B cell (primary cell): Measurements from ENCODE around the gene NUP93. TPM values are rescaled to one million over a fixed set of nuclear protein-coding genes. Genes with fewer than 3 reads are reported as not detected.

ENCODE experiments used
- ATAC-seq: fragments of 200-7000 bp; cut with Tn5 transposase; one replicate; pipeline ENCODE4 v1.10.0; 2021; ENCODE audit warnings: low read depth, mild to moderate bottlenecking, moderate number of reproducible peaks, moderate library complexity
- CTCF ChIA-PET: fragments of 350-600 bp; sonication (Branson Sonifier 250); formaldehyde crosslinking; loops from one replicate; lab custom pipeline; 2021; ENCODE audit warnings: antibody characterized with exemption, inconsistent platforms; lab: Charles Lee
- POLR2A ChIA-PET: fragments of 350-600 bp; sonication (Branson Sonifier 250); formaldehyde crosslinking; loops from one replicate; lab custom pipeline; 2021; ENCODE audit warnings: antibody characterized with exemption; lab: Charles Lee
- DNase-seq: peaks from one replicate; pipeline ENCODE4 v3.0.0; 2013
- H2AFZ ChIP-seq: 2 replicates; pipeline ENCODE4 v1.6.1; 2012; ENCODE audit warnings: mild to moderate bottlenecking, low read depth, low read length; ENCODE audit not compliant: insufficient read depth, poor library complexity, severe bottlenecking
- H3K27ac ChIP-seq, 2 donors: 1 replicate in 1 of 2; 2 replicates in 1 of 2; pipeline ENCODE4 v1.5.1; 2012 to 2013; ENCODE audit warnings: low read length in 2 of 2, mild to moderate bottlenecking in 2 of 2, moderate library complexity in 1 of 2
- H3K27me3 ChIP-seq, 4 experiments: fragments of 200-600 bp in 1 of 4; sonication (generic) in 1 of 4; replicated peaks in 1 of 4; 1 replicate in 2 of 4; 2 replicates in 2 of 4; pipeline versions ENCODE4 v1.6.1 to v1.7.0; 2013 to 2016; ENCODE audit warnings: low read length in 3 of 4, mild to moderate bottlenecking in 2 of 4, mixed read lengths in 1 of 4, moderate library complexity in 1 of 4; ENCODE audit not compliant: insufficient read depth in 4 of 4, control insufficient read depth in 3 of 4; ENCODE audit errors: control extremely low read depth in 1 of 4
- H3K36me3 ChIP-seq, 2 experiments: replicated peaks in 1 of 2; 1 replicate in 1 of 2; 2 replicates in 1 of 2; pipeline versions ENCODE4 v1.6.1 to v1.7.1; 2013; ENCODE audit warnings: low read length in 1 of 2; ENCODE audit not compliant: insufficient read depth in 2 of 2, control insufficient read depth in 1 of 2; ENCODE audit errors: control extremely low read depth in 1 of 2, extremely low read depth in 1 of 2
- H3K4me1 ChIP-seq, 2 donors: fragments of 200-600 bp in 1 of 2; sonication (generic) in 1 of 2; 1 replicate in 1 of 2; 2 replicates in 1 of 2; pipeline versions ENCODE4 v1.5.1 to v1.6.1; 2013 to 2017; ENCODE audit warnings: low read length in 2 of 2; ENCODE audit not compliant: control insufficient read depth in 2 of 2, insufficient read depth in 2 of 2
- H3K4me2 ChIP-seq: replicated peaks from 2 replicates; pipeline ENCODE3; 2012; ENCODE audit warnings: mild to moderate bottlenecking, low read depth, low read length; ENCODE audit not compliant: poor library complexity, severe bottlenecking
- H3K4me3 ChIP-seq, 5 experiments: fragments of 200-600 bp in 1 of 5; sonication (generic) in 1 of 5; 1 replicate in 3 of 5; 2 replicates in 2 of 5; pipeline versions ENCODE4 v1.5.1 to v1.7.0; 2011 to 2016; ENCODE audit warnings: low read length in 4 of 5, mild to moderate bottlenecking in 4 of 5, low read depth in 2 of 5, control low read depth in 1 of 5, moderate library complexity in 1 of 5; ENCODE audit not compliant: insufficient read depth in 1 of 5; ENCODE audit errors: control extremely low read depth in 1 of 5, extremely low read depth in 1 of 5
- H3K79me2 ChIP-seq: fragments of 200-600 bp; sonication (generic); one replicate; pipeline ENCODE4 v1.6.0; 2016; ENCODE audit warnings: low read length; ENCODE audit not compliant: control insufficient read depth, insufficient read depth
- H3K9ac ChIP-seq: fragments of 200-600 bp; sonication (generic); 2 replicates; pipeline ENCODE4 v1.6.1; 2017; ENCODE audit warnings: mild to moderate bottlenecking, low read length, moderate library complexity
- H3K9me3 ChIP-seq, 3 donors: one replicate each; pipeline versions ENCODE4 v1.6.1 to v1.7.1; 2013; ENCODE audit warnings: low read length in 2 of 3; ENCODE audit not compliant: control insufficient read depth in 2 of 3, insufficient read depth in 1 of 3; ENCODE audit errors: control extremely low read depth in 1 of 3
- H4K20me1 ChIP-seq: 2 replicates; pipeline ENCODE4 v1.6.0; 2012; ENCODE audit warnings: mild to moderate bottlenecking, low read length; ENCODE audit not compliant: insufficient read depth, control insufficient read depth, poor library complexity, severe bottlenecking
- H3K27ac Mint-ChIP-seq: one replicate; pipeline ENCODE4 v1.8.0; 2021; ENCODE audit warnings: mixed read lengths
- H3K27me3 Mint-ChIP-seq: one replicate; pipeline ENCODE4 v1.8.0; 2021; ENCODE audit warnings: mixed read lengths
- H3K4me1 Mint-ChIP-seq: one replicate; pipeline ENCODE4 v1.8.0; 2021; ENCODE audit warnings: mixed read lengths
- H3K4me3 Mint-ChIP-seq: one replicate; pipeline ENCODE4 v1.8.0; 2021; ENCODE audit warnings: mixed read lengths
- H3K9me3 Mint-ChIP-seq: one replicate; pipeline ENCODE4 v1.8.0; 2022; ENCODE audit warnings: mixed read lengths; ENCODE audit not compliant: insufficient read depth
- EZH2 ChIP-seq: IDR thresholded peaks from 2 replicates; pipeline ENCODE4 v1.6.1; 2012; ENCODE audit warnings: borderline replicate concordance, low read depth, mild to moderate bottlenecking, moderate library complexity, low read length; ENCODE audit not compliant: insufficient read depth, poor library complexity, severe bottlenecking
- WGBS: methylation state at CpG from one replicate; pipeline ENCODE4 v1.1.5; 2013; ENCODE audit warnings: missing lambda C conversion rate; ENCODE audit not compliant: insufficient coverage; 5-methylcytosine and 5-hydroxymethylcytosine counted together
- intact Hi-C: fragments of 100-400 bp; cut with micrococcal nuclease; formaldehyde crosslinking; loops from one replicate; pipeline ENCODE4 v1.10.0; 2022
- polyA plus RNA-seq: library from polyadenylated mRNA; depleted of rRNA; stranded (reverse); fragments of >200 nt; gene quantifications from 2 replicates; pipeline ENCODE4 v1.2.3, GENCODE V29; 2012
- total RNA-seq, 2 donors: library from RNA; stranded (reverse); fragments of 120-200 nt in 1 of 2; gene quantifications; 1 replicate in 1 of 2; 2 replicates in 1 of 2; pipeline versions ENCODE4 v1.2.3 to v1.2.4, GENCODE V29; 2013 to 2022
- TF ChIP-seq, protein P1 (sequence below): fragments of 200-600 bp; IDR thresholded peaks from one replicate; pipeline ENCODE4 v1.8.0; 2022; ENCODE audit warnings: antibody characterized with exemption, mild to moderate bottlenecking

NUP93 gene
- total and polyA plus RNA-seq, 2 donors (not counting 1 experiment from before 2014, with no cell fraction given) = 23.6 to 64.6 TPM

DNA sequence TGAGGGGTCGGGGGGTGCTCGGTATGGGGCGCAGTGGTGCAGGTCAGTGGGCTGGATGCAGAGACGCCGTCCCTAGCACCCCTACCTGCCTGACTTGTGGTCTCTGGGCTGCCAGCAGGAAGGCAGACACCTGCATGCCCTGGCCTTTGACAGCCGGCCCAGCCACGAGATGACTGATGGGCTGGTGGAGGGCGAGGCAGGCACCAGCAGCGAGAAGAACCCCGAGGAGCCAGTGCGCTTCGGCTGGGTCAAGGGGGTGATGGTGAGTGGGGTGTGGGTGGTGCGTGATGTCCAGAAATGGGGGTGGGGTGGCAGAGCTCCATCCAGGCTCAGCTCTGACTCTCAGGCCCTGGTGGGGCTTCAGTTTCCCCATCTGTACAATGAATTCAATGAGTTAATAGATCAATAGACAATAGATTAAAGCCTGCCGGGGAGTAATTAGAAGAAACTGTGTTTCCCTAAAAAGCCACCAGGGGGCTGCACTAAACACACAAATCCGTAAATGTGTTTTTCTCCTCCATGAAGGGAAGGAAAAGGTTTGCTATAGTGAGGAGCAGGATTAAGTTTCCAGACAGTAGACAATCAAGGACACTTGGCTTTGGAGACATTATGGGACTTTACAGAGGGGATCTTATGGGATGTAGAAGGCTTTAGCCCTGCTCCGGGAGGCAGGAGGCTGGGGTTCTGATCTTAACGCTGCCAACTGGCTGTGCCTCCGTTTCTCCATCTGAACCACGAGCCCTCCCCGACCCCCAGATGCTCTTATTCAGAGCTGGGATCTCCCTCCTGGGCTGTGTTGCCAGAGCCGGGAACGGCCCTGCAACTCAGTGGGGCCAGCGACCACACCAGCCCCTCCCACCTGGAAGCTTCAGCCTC lies 137.3 kb downstream of the NUP93 start:
- Histone ChIP-seq H3K27ac (no peak overlapping the region), H3K4me3 (no peak overlapping the region), H3K9ac (no peak overlapping the region), H4K20me1 (no peaks in the 10 kb centered on the region), H3K9me3 (no peaks in the 10 kb centered on the region), H3K79me2 (peaks cover 23% of the 10 kb centered on the region), H2AFZ (peak overlapping the region; percentile 57), H3K36me3 (no peaks in the 10 kb centered on the region), H3K4me1 (peaks cover 21 to 59% of the 10 kb centered on the region in 2 donors), H3K4me2 (peak overlapping the region; percentile 45), H3K27me3 (no peaks in the 10 kb centered on the region)
- 80% methylated on average over 15 of the region's 23 CpGs for WGBS
- DNase-seq = peak; percentile 81
- peaks cover 37% of the 10 kb centered on the region for H3K4me1 Mint-ChIP-seq
- H3K27me3 Mint-ChIP-seq = no peaks in the 10 kb centered on the region
- peak overlapping the region; percentile 55 for H3K4me3 Mint-ChIP-seq
- intact Hi-C loops = loop anchor here (1.0 to 5.0 kb wide), 6 partner anchors 21 to 300 kb away; partner anchors contain the start of gene HERPUD1
- ChIA-PET CTCF (interaction anchor here (0.5 to 7.4 kb wide), 30 partner anchors 8 to 307 kb away, joined by 3 to 140 read pairs (median 4); partner anchors contain the start of gene HERPUD1), POLR2A (interaction anchor here (0.6 to 6.4 kb wide), 9 partner anchors 10 to 178 kb away, joined by 3 to 68 read pairs (median 4); partner anchors contain the start of gene HERPUD1)
- TF ChIP-seq, protein P1, sequence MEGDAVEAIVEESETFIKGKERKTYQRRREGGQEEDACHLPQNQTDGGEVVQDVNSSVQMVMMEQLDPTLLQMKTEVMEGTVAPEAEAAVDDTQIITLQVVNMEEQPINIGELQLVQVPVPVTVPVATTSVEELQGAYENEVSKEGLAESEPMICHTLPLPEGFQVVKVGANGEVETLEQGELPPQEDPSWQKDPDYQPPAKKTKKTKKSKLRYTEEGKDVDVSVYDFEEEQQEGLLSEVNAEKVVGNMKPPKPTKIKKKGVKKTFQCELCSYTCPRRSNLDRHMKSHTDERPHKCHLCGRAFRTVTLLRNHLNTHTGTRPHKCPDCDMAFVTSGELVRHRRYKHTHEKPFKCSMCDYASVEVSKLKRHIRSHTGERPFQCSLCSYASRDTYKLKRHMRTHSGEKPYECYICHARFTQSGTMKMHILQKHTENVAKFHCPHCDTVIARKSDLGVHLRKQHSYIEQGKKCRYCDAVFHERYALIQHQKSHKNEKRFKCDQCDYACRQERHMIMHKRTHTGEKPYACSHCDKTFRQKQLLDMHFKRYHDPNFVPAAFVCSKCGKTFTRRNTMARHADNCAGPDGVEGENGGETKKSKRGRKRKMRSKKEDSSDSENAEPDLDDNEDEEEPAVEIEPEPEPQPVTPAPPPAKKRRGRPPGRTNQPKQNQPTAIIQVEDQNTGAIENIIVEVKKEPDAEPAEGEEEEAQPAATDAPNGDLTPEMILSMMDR = peak; percentile 89
- TF ChIP-seq EZH2 = no peak
- peak overlapping the region; percentile 69 for H3K27ac Mint-ChIP-seq
- ATAC-seq = no peak
- no peaks in the 10 kb centered on the region for H3K9me3 Mint-ChIP-seq
